HepG2 (cell line): Measurements from ENCODE around the gene ARSB. TPM values are rescaled to one million over a fixed set of nuclear protein-coding genes. Genes with fewer than 3 reads are reported as not detected.

Experiments
- ATAC-seq: fragments of 200-7000 bp; cut with Tn5 transposase; 3 replicates; pipeline ENCODE4 v1.9.1; 2020; ENCODE audit warnings: mild to moderate bottlenecking, moderate library complexity
- BruUV-seq: library from RNA; stranded (reverse); fragments of 400-500 nt; replicated peaks from 2 replicates; lab custom pipeline; 2021; lab: Mats Ljungman, UMichigan
- CTCF ChIA-PET: fragments of 300-600 bp; formaldehyde crosslinking; extraction: SDS; loops from one replicate; lab custom pipeline; 2021; ENCODE audit warnings: low total read pairs, inconsistent platforms, low intra/inter-chr PET ratio; lab: Yijun Ruan, JAX
- POLR2A ChIA-PET: fragments of 350-600 bp; sonication (Branson Sonifier 250); formaldehyde crosslinking; loops from one replicate; lab custom pipeline; 2020; ENCODE audit warnings: antibody characterized with exemption, inconsistent platforms; lab: Yijun Ruan, JAX
- DNase-seq: peaks from one replicate; pipeline ENCODE4 v3.0.0-alpha.2; 2015; ENCODE audit warnings: low spot score
- FAIRE-seq: peaks from 3 replicates; lab custom pipeline; 2011; peaks lifted over from hg19 to GRCh38; lab: Jason Lieb, UNC
- H2AFZ ChIP-seq: one replicate; pipeline ENCODE4 v1.6.1; 2011; ENCODE audit warnings: low read length, inconsistent platforms
- H3K27ac ChIP-seq: fragments of 300-600 bp; 3 replicates; pipeline ENCODE4 v1.8.0; 2011; ENCODE audit warnings: mixed run types, mild to moderate bottlenecking, mixed read lengths, low read length, inconsistent platforms; ENCODE audit not compliant: insufficient read depth; ENCODE audit errors: extremely low read length
- H3K27me3 ChIP-seq, 2 experiments: fragments of 200-600 bp in 1 of 2; 2 replicates in 1 of 2; 3 replicates in 1 of 2; pipeline versions ENCODE4 v1.6.0 to v1.8.0; 2011; ENCODE audit warnings: low read length in 2 of 2, mild to moderate bottlenecking in 2 of 2, moderate library complexity in 2 of 2, inconsistent platforms in 1 of 2; ENCODE audit not compliant: insufficient read depth in 2 of 2, control insufficient read depth in 1 of 2
- H3K36me3 ChIP-seq, 2 experiments: fragments of 200-600 bp in 1 of 2; replicated peaks in 1 of 2; 2 replicates in 1 of 2; 3 replicates in 1 of 2; pipeline versions ENCODE4 v1.5.1 to v1.8.0; 2011; ENCODE audit warnings: low read length in 2 of 2, inconsistent platforms in 1 of 2; ENCODE audit not compliant: insufficient read depth in 2 of 2, control insufficient read depth in 1 of 2
- H3K4me1 ChIP-seq: 2 replicates; pipeline ENCODE4 v1.5.1; 2012; ENCODE audit warnings: low read length, inconsistent platforms; ENCODE audit not compliant: insufficient read depth
- H3K4me2 ChIP-seq: 2 replicates; pipeline ENCODE4 v1.6.0; 2011; ENCODE audit warnings: low read depth, low read length, inconsistent platforms
- H3K4me3 ChIP-seq, 3 experiments: fragments of 200-600 bp in 1 of 3; sonication (generic), shearing (Covaris generic) in 1 of 3; replicated peaks in 1 of 3; 2 replicates each; pipeline ENCODE4 v1.5.1; 2011 to 2016; ENCODE audit warnings: low read length in 3 of 3, inconsistent platforms in 2 of 3, low read depth in 2 of 3, mild to moderate bottlenecking in 2 of 3, control low read depth in 1 of 3, mixed read lengths in 1 of 3; ENCODE audit not compliant: insufficient read depth in 1 of 3
- H3K79me2 ChIP-seq: one replicate; pipeline ENCODE4 v1.6.1; 2011; ENCODE audit warnings: low read length, inconsistent platforms; ENCODE audit not compliant: insufficient read depth
- H3K9ac ChIP-seq: 2 replicates; pipeline ENCODE4 v1.6.0; 2011; ENCODE audit warnings: mild to moderate bottlenecking, low read depth, low read length, inconsistent platforms; ENCODE audit not compliant: insufficient read depth
- H3K9me3 ChIP-seq: 2 replicates; pipeline ENCODE4 v1.5.1; 2012; ENCODE audit warnings: mild to moderate bottlenecking, low read length
- H4K20me1 ChIP-seq: 2 replicates; pipeline ENCODE4 v1.6.0; 2011; ENCODE audit warnings: inconsistent platforms, mild to moderate bottlenecking, low read length, moderate library complexity; ENCODE audit not compliant: insufficient read depth
- ATF2 ChIP-seq: sonication (generic); formaldehyde crosslinking; IDR thresholded peaks from 2 replicates; pipeline ENCODE4 v1.4.0; 2020; ENCODE audit warnings: missing genetic modification reagents
- ATF6 ChIP-seq: sonication (generic); formaldehyde crosslinking; conservative IDR thresholded peaks from 2 replicates; pipeline ENCODE4 v1.4.0; 2020; ENCODE audit warnings: missing genetic modification reagents
- HOXD1 ChIP-seq: sonication (generic); formaldehyde crosslinking; IDR thresholded peaks from 2 replicates; pipeline ENCODE4 v1.5.0; 2020; ENCODE audit warnings: missing genetic modification reagents
- MAFF ChIP-seq: IDR thresholded peaks from 2 replicates; pipeline ENCODE4 v1.6.1; 2011; ENCODE audit warnings: low read depth, low read length, improper control_type of control experiment
- MAFK ChIP-seq, 2 experiments: IDR thresholded peaks in 1 of 2; conservative IDR thresholded peaks in 1 of 2; 2 replicates each; pipeline ENCODE4 v1.6.1; 2011; ENCODE audit warnings: improper control_type of control experiment in 2 of 2, low read length in 2 of 2
- MTA1 ChIP-seq: sonication (generic); formaldehyde crosslinking; IDR thresholded peaks from 2 replicates; pipeline ENCODE4 v1.4.0; 2020; ENCODE audit warnings: missing genetic modification reagents, mild to moderate bottlenecking, borderline replicate concordance
- SMARCC2 ChIP-seq: fragments of 450-650 bp; IDR thresholded peaks from 2 replicates; pipeline ENCODE4 v1.6.1; 2017; ENCODE audit warnings: antibody characterized with exemption, mild to moderate bottlenecking
- SP140L ChIP-seq: sonication (generic); formaldehyde crosslinking; IDR thresholded peaks from 2 replicates; pipeline ENCODE4 v1.4.0; 2020; ENCODE audit warnings: missing genetic modification reagents, borderline replicate concordance
- ZNF276 ChIP-seq: sonication (generic); formaldehyde crosslinking; IDR thresholded peaks from 2 replicates; pipeline ENCODE4 v1.4.0; 2020; ENCODE audit warnings: mild to moderate bottlenecking, low read depth, missing genetic modification reagents
- ZNF333 ChIP-seq: sonication (generic); formaldehyde crosslinking; IDR thresholded peaks from 2 replicates; pipeline ENCODE4 v1.4.0; 2020; ENCODE audit warnings: mild to moderate bottlenecking, missing genetic modification reagents, borderline replicate concordance
- ZNF44 ChIP-seq: sonication (generic); formaldehyde crosslinking; IDR thresholded peaks from 2 replicates; pipeline ENCODE4 v1.5.1; 2020; ENCODE audit warnings: mild to moderate bottlenecking, missing genetic modification reagents
- ZSCAN31 ChIP-seq: sonication (generic); formaldehyde crosslinking; IDR thresholded peaks from 2 replicates; pipeline ENCODE4 v1.5.0; 2020; ENCODE audit warnings: low read depth, mild to moderate bottlenecking, missing genetic modification reagents
- WGBS: methylation state at CpG from one replicate; pipeline ENCODE4 v1.1.6; 2017; ENCODE audit warnings: low lambda C conversion rate; 5-methylcytosine and 5-hydroxymethylcytosine counted together
- in situ Hi-C: cut with HindIII; loops from 2 replicates; pipeline ENCODE4 v1.10.0; 2017; ENCODE audit warnings: low pct_unique_long_range_greater_than_20kb; ENCODE audit not compliant: extremely low pct_ligation_motif_present
- intact Hi-C: fragments of 100-400 bp; cut with micrococcal nuclease; formaldehyde crosslinking; loops from one replicate; pipeline ENCODE4 v1.10.0; 2022; ENCODE audit not compliant: unreplicated experiment
- polyA plus RNA-seq, 8 experiments: library from polyadenylated mRNA; depleted of rRNA in 3 of 8; stranded (reverse) in 7 of 8; unstranded in 1 of 8; fragments of >200 nt; fragmentation: Illumina TruSeq in 4 of 8; extraction: Trizol in 4 of 8; gene quantifications; 2 replicates each; pipeline versions ENCODE4 v1.2.1 to v1.2.3, GENCODE V29; 2011 to 2016; ENCODE audit warnings: low read depth in 4 of 8, missing spikeins in 1 of 8, mixed read lengths in 1 of 8; ENCODE audit not compliant: insufficient read depth in 1 of 8
- total RNA-seq, 5 experiments: library from RNA; depleted of rRNA; stranded (reverse); fragments of >200 nt; fragmentation: Illumina TruSeq; extraction: Trizol; gene quantifications; 2 replicates each; pipeline ENCODE4 v1.2.3, GENCODE V29; 2016; ENCODE audit warnings: low read depth in 1 of 5
- TF ChIP-seq, protein P1 (sequence below): sonication (generic); formaldehyde crosslinking; IDR thresholded peaks from 2 replicates; pipeline ENCODE4 v1.4.0; 2020; ENCODE audit warnings: mild to moderate bottlenecking, missing genetic modification reagents

ARSB gene
- total and polyA plus RNA-seq, 2 of the 13 experiments (the other 11 are each of a cell fraction or from before 2014, with no cell fraction given), result 52.6 to 66.4 TPM

- ChIA-PET POLR2A (no interaction called here), CTCF (no interaction called here)
- Histone ChIP-seq H4K20me1 (no peaks in the 10 kb centered on the region), H3K9ac (no peak overlapping the region), H2AFZ (no peak overlapping the region), H3K4me1 (no peaks in the 10 kb centered on the region), H3K27ac (no peak overlapping the region), H3K36me3 (peaks cover 18 to 48% of the 10 kb centered on the region in 2 experiments), H3K9me3 (no peaks in the 10 kb centered on the region), H3K4me3 (no peak overlapping the region), H3K27me3 (no peaks in the 10 kb centered on the region), H3K79me2 (no peaks in the 10 kb centered on the region), H3K4me2 (no peak overlapping the region)
- ATAC-seq (no peak), FAIRE-seq (no peak), DNase-seq (no peak)
- intact Hi-C loops (loop anchor here (10.0 kb wide), 1 partner anchor 171 kb away; the partner anchor contains the start of gene LHFPL2), in situ Hi-C loops (no loop called here)
- BruUV-seq, result no TSS peak
- TF ChIP-seq, protein P1, sequence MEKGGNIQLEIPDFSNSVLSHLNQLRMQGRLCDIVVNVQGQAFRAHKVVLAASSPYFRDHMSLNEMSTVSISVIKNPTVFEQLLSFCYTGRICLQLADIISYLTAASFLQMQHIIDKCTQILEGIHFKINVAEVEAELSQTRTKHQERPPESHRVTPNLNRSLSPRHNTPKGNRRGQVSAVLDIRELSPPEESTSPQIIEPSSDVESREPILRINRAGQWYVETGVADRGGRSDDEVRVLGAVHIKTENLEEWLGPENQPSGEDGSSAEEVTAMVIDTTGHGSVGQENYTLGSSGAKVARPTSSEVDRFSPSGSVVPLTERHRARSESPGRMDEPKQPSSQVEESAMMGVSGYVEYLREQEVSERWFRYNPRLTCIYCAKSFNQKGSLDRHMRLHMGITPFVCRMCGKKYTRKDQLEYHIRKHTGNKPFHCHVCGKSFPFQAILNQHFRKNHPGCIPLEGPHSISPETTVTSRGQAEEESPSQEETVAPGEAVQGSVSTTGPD (CRISPR knock-in tag), result no peak
- TF ChIP-seq SP140L (CRISPR knock-in tag), result no peak
- TF ChIP-seq ZNF276, result no peak
- TF ChIP-seq MAFF, result peak; percentile 65
- TF ChIP-seq ZNF333 (CRISPR knock-in tag), result no peak
- TF ChIP-seq HOXD1 (CRISPR knock-in tag), result no peak
- TF ChIP-seq MTA1, result no peak
- no peak for TF ChIP-seq ATF2 (CRISPR knock-in tag)
- TF ChIP-seq ZSCAN31 (CRISPR knock-in tag), result no peak
- TF ChIP-seq ZNF44 (CRISPR knock-in tag), result no peak
- peak; percentile 76 to 85; a peak in 3 of 4 replicates for TF ChIP-seq MAFK (conservative IDR thresholded peaks at IDR 0.05 in 1 of 2, IDR thresholded peaks at IDR 0.05 in 1 of 2; ENCODE audit: low read length in 2 of 2)
- TF ChIP-seq SMARCC2, result no peak
- TF ChIP-seq ATF6 (CRISPR knock-in tag), result no peak
- WGBS, result 100% methylated on average over 3 of the region's 3 CpGs
These were observed 168.9 kb downstream of the ARSB start for GRCh38 chr5:78816143-78816765.
